DOHH2 (cell line): ENCODE data around the gene SAP30.

Source experiments
- H3F3A ChIP-seq: fragments of 200-600 bp; sonication (generic), shearing (Covaris generic); 2 replicates; pipeline ENCODE4 v1.6.0; 2016; ENCODE audit warnings: antibody characterized with exemption, mild to moderate bottlenecking; ENCODE audit not compliant: control insufficient read depth, insufficient read depth
- H3K27ac ChIP-seq: fragments of 200-600 bp; sonication (generic); 2 replicates; pipeline ENCODE4 v1.5.1; 2014; ENCODE audit warnings: low read depth, mild to moderate bottlenecking, low read length, moderate library complexity
- H3K27me3 ChIP-seq: fragments of 200-600 bp; sonication (generic); 2 replicates; pipeline ENCODE4 v1.6.1; 2014; ENCODE audit warnings: mild to moderate bottlenecking, low read length, mixed read lengths; ENCODE audit not compliant: control insufficient read depth
- H3K36me3 ChIP-seq: fragments of 200-600 bp; sonication (generic); 2 replicates; pipeline ENCODE4 v1.6.1; 2014; ENCODE audit warnings: mild to moderate bottlenecking, low read length, moderate library complexity, mixed read lengths; ENCODE audit not compliant: control insufficient read depth
- H3K4me1 ChIP-seq: fragments of 200-600 bp; sonication (generic); 2 replicates; pipeline ENCODE4 v1.6.1; 2014; ENCODE audit warnings: mild to moderate bottlenecking, low read length, mixed read lengths; ENCODE audit not compliant: control insufficient read depth
- H3K4me2 ChIP-seq: fragments of 200-600 bp; sonication (generic); 2 replicates; pipeline ENCODE4 v1.6.0; 2014; ENCODE audit warnings: mild to moderate bottlenecking, low read length, moderate library complexity
- H3K4me3 ChIP-seq: fragments of 200-600 bp; sonication (generic); 2 replicates; pipeline ENCODE4 v1.5.1; 2014; ENCODE audit warnings: mild to moderate bottlenecking, low read length, mixed read lengths
- H3K79me2 ChIP-seq: fragments of 200-600 bp; sonication (generic); 2 replicates; pipeline ENCODE4 v1.6.1; 2014; ENCODE audit warnings: mild to moderate bottlenecking, low read length, mixed read lengths; ENCODE audit not compliant: control insufficient read depth
- H3K9me2 ChIP-seq: fragments of 200-600 bp; sonication (generic); replicated peaks from 2 replicates; pipeline ENCODE4 v1.6.1; 2014; ENCODE audit warnings: mild to moderate bottlenecking, low read length, mixed read lengths; ENCODE audit not compliant: control insufficient read depth
- H3K9me3 ChIP-seq: fragments of 200-600 bp; sonication (generic); 2 replicates; pipeline ENCODE4 v1.6.1; 2014; ENCODE audit warnings: antibody characterized with exemption, low read length, mixed read lengths; ENCODE audit not compliant: control insufficient read depth, insufficient read depth
- H4K20me1 ChIP-seq: fragments of 200-600 bp; sonication (generic); 2 replicates; pipeline ENCODE4 v1.6.0; 2014; ENCODE audit warnings: low read depth, mild to moderate bottlenecking, antibody characterized with exemption, low read length, moderate library complexity; ENCODE audit not compliant: control insufficient read depth, insufficient read depth
- EZH2phosphoT487 ChIP-seq: fragments of 200-600 bp; sonication (generic); IDR thresholded peaks from 2 replicates; pipeline ENCODE4 v1.6.1; 2017; ENCODE audit warnings: borderline replicate concordance, mild to moderate bottlenecking, antibody characterized with exemption, low read length, moderate library complexity, mixed read lengths
- TF ChIP-seq, protein P1 (sequence below): fragments of 200-600 bp; sonication (generic); IDR thresholded peaks from one replicate; pipeline ENCODE4 v1.5.1; 2014; ENCODE audit warnings: antibody characterized with exemption, mild to moderate bottlenecking, low read depth, low read length; ENCODE audit not compliant: poor library complexity, severe bottlenecking

Gene SAP30

DNA sequence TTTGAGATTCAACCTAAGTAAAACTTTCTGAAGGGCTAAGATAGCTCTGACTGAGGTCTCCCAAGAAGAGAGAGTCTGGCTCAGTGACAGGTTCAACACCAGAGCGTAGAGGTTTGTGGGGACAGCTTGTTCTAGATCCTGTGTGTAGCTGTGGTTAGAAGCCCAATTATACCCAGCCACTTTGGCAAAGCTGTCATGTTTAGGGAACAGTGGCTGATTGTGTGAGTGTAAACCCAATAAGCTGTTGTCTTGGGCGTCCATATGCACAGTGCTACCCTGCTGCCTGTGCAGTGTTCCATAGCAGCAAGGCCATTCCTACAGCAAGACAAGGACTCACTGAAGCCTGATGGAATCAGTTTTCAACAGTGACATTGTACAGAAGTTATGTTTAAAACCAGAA lies 39.3 kb downstream of the SAP30 start:
- Histone ChIP-seq H3K9me2 (no peaks in the 10 kb centered on the region), H3K36me3 (no peaks in the 10 kb centered on the region), H3F3A (no peaks in the 10 kb centered on the region)

DNA sequence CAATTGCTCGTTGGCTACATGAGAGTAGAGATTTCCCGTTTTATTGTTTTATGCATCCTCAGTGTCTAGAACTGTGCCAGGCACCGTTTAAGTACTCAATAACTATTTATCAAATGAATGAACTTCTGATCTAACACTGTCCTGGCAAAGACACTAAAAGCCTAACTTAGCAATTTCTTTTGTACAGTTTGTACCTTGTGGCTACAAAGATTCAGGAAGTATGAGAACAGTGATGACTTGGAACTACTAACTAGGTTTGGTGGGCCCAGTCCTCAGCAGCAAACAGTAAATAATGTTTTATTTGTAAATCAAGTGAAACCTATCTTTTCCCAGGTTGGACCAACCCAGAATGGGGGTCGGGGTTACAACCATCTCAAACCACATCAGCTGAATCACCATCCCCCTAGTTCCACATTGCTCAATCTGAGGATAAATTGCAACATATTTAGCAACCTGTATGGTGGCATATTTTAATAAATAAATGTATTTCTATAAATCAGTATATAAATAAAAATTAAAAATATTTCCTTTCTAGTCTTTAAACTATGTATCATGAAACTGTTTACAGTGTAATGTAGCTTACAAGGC lies 40.4 kb downstream of the SAP30 start:
- no peak for TF ChIP-seq EZH2phosphoT487
- TF ChIP-seq, protein P1, sequence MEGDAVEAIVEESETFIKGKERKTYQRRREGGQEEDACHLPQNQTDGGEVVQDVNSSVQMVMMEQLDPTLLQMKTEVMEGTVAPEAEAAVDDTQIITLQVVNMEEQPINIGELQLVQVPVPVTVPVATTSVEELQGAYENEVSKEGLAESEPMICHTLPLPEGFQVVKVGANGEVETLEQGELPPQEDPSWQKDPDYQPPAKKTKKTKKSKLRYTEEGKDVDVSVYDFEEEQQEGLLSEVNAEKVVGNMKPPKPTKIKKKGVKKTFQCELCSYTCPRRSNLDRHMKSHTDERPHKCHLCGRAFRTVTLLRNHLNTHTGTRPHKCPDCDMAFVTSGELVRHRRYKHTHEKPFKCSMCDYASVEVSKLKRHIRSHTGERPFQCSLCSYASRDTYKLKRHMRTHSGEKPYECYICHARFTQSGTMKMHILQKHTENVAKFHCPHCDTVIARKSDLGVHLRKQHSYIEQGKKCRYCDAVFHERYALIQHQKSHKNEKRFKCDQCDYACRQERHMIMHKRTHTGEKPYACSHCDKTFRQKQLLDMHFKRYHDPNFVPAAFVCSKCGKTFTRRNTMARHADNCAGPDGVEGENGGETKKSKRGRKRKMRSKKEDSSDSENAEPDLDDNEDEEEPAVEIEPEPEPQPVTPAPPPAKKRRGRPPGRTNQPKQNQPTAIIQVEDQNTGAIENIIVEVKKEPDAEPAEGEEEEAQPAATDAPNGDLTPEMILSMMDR, result no peak
- Histone ChIP-seq H3K36me3 (no peaks in the 10 kb centered on the region), H4K20me1 (no peaks in the 10 kb centered on the region), H3K4me1 (no peaks in the 10 kb centered on the region), H3K27ac (no peak overlapping the region), H3K9me3 (no peaks in the 10 kb centered on the region), H3K27me3 (no peaks in the 10 kb centered on the region), H3K4me3 (no peak overlapping the region), H3F3A (no peaks in the 10 kb centered on the region), H3K9me2 (no peaks in the 10 kb centered on the region), H3K79me2 (no peaks in the 10 kb centered on the region), H3K4me2 (no peak overlapping the region)

More for the DNA sequence above, 39.3 kb downstream of the SAP30 start:
- no peaks in the 10 kb centered on the region for H3K9me3 ChIP-seq
- H3K27ac ChIP-seq, result no peak overlapping the region
- no peaks in the 10 kb centered on the region for H3K79me2 ChIP-seq
- no peaks in the 10 kb centered on the region for H3K4me1 ChIP-seq
- no peak overlapping the region for H3K4me3 ChIP-seq
- TF ChIP-seq EZH2phosphoT487, result no peak
- TF ChIP-seq, protein P1, result no peak
- no peaks in the 10 kb centered on the region for H4K20me1 ChIP-seq
- no peaks in the 10 kb centered on the region for H3K27me3 ChIP-seq
- no peak overlapping the region for H3K4me2 ChIP-seq

DNA sequence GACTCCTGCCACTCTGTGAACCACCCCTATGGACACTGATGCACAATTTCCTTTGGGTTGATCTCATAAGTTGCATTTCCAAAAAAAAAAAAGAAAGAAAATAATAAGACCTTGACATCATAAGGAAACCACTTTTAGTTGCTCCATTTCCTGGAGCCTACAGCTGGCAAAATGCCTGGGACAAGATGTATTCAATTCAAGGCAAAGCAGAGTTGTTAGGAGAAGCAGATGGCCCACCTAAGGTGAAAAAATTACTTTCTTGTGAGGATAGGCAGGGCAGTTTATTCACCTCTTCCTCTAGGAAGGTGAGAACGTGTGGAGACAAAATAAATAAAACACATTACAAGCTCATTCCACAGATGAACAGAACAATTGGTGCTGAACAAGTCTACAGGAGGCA lies 42.3 kb downstream of the SAP30 start:
- no peaks in the 10 kb centered on the region for H3K9me2 ChIP-seq
- no peaks in the 10 kb centered on the region for H3F3A ChIP-seq
- no peak overlapping the region for H3K27ac ChIP-seq
- TF ChIP-seq, protein P1, result no peak
- TF ChIP-seq EZH2phosphoT487, result no peak
- no peak overlapping the region for H3K4me2 ChIP-seq
- H3K36me3 ChIP-seq, result no peaks in the 10 kb centered on the region
- H3K9me3 ChIP-seq, result no peaks in the 10 kb centered on the region
- no peaks in the 10 kb centered on the region for H3K79me2 ChIP-seq
- H3K4me3 ChIP-seq, result no peak overlapping the region
- H3K27me3 ChIP-seq, result no peaks in the 10 kb centered on the region
- peaks cover 4% of the 10 kb centered on the region for H3K4me1 ChIP-seq
- H4K20me1 ChIP-seq, result no peaks in the 10 kb centered on the region
